CD14-positive monocyte (primary cell): ENCODE data around the gene GSTA4. TPM values are rescaled to one million over a fixed set of nuclear protein-coding genes. Genes with fewer than 3 reads are reported as not detected.
"Not testable (repeated sequence)": the region's sequence is repeated elsewhere in the genome, so short reads cannot be mapped to it uniquely, and the experiment has no call there.

Source experiments
- DNase-seq, 3 donors: peaks; one replicate each; pipeline ENCODE4 v3.0.0-alpha.2; 2011 to 2022
- H2AFZ ChIP-seq: 2 replicates; pipeline ENCODE4 v1.6.0; 2012; ENCODE audit warnings: mild to moderate bottlenecking, low read depth, low read length, inconsistent platforms; ENCODE audit not compliant: insufficient read depth, poor library complexity, severe bottlenecking
- H3K27ac ChIP-seq, 2 donors: 1 replicate in 1 of 2; 2 replicates in 1 of 2; pipeline ENCODE4 v1.5.1; 2012 to 2013; ENCODE audit warnings: low read length in 2 of 2, control low read depth in 1 of 2, inconsistent platforms in 1 of 2, low read depth in 1 of 2, mild to moderate bottlenecking in 1 of 2
- H3K27me3 ChIP-seq, 2 donors: one replicate each; pipeline versions ENCODE4 v1.6.0 to v1.6.1; 2011 to 2013; ENCODE audit warnings: low read length in 2 of 2; ENCODE audit not compliant: control insufficient read depth in 2 of 2, insufficient read depth in 2 of 2
- H3K36me3 ChIP-seq, 2 donors: replicated peaks in 1 of 2; 1 replicate in 1 of 2; 2 replicates in 1 of 2; pipeline versions ENCODE4 v1.5.1 to v1.6.1; 2012 to 2013; ENCODE audit warnings: low read length in 2 of 2, control low read depth in 1 of 2, inconsistent platforms in 1 of 2, mild to moderate bottlenecking in 1 of 2; ENCODE audit not compliant: insufficient read depth in 2 of 2, control insufficient read depth in 1 of 2
- H3K4me1 ChIP-seq, 2 donors: 1 replicate in 1 of 2; 2 replicates in 1 of 2; pipeline versions ENCODE4 v1.5.1 to v1.6.1; 2012 to 2013; ENCODE audit warnings: low read length in 2 of 2, control low read depth in 1 of 2, inconsistent platforms in 1 of 2, mild to moderate bottlenecking in 1 of 2, moderate library complexity in 1 of 2; ENCODE audit not compliant: insufficient read depth in 2 of 2, control insufficient read depth in 1 of 2
- H3K4me2 ChIP-seq: replicated peaks from 2 replicates; pipeline ENCODE3; 2012; ENCODE audit warnings: low read length, moderate library complexity, mild to moderate bottlenecking; ENCODE audit not compliant: poor library complexity, severe bottlenecking; ENCODE audit errors: extremely low read depth
- H3K4me3 ChIP-seq, 3 experiments: fragments of 200-600 bp in 1 of 3; sonication (generic) in 1 of 3; replicated peaks in 1 of 3; 1 replicate in 2 of 3; 2 replicates in 1 of 3; pipeline ENCODE4 v1.5.1; 2011 to 2013; ENCODE audit warnings: low read length in 3 of 3, mild to moderate bottlenecking in 3 of 3, control low read depth in 2 of 3, low read depth in 2 of 3, inconsistent platforms in 1 of 3, moderate library complexity in 1 of 3
- H3K79me2 ChIP-seq: 2 replicates; pipeline ENCODE4 v1.6.0; 2012; ENCODE audit warnings: mild to moderate bottlenecking, control low read depth, inconsistent platforms, low read length, moderate library complexity; ENCODE audit not compliant: insufficient read depth
- H3K9ac ChIP-seq: 2 replicates; pipeline ENCODE4 v1.6.0; 2017; ENCODE audit warnings: low read length, mild to moderate bottlenecking; ENCODE audit not compliant: insufficient read depth, poor library complexity, severe bottlenecking
- H3K9me3 ChIP-seq, 2 donors: replicated peaks in 1 of 2; 1 replicate in 1 of 2; 2 replicates in 1 of 2; pipeline versions ENCODE4 v1.5.1 to v1.6.1; 2012 to 2013; ENCODE audit warnings: low read length in 2 of 2, control low read depth in 1 of 2; ENCODE audit not compliant: control insufficient read depth in 1 of 2, insufficient read depth in 1 of 2
- H4K20me1 ChIP-seq: 2 replicates; pipeline ENCODE4 v1.6.0; 2012; ENCODE audit warnings: mild to moderate bottlenecking, low read length, control low read depth, moderate library complexity; ENCODE audit not compliant: insufficient read depth
- H3K27ac Mint-ChIP-seq, 7 donors: one replicate each; pipeline ENCODE4 v1.8.0; 2020; ENCODE audit warnings: mild to moderate bottlenecking in 7 of 7, mixed read lengths in 7 of 7, moderate library complexity in 6 of 7, inconsistent platforms in 2 of 7
- H3K27me3 Mint-ChIP-seq, 3 donors: one replicate each; pipeline ENCODE4 v1.8.0; 2021 to 2022; ENCODE audit warnings: low read depth in 3 of 3, mild to moderate bottlenecking in 3 of 3, mixed read lengths in 3 of 3, moderate library complexity in 3 of 3, inconsistent platforms in 1 of 3
- H3K36me3 Mint-ChIP-seq, 2 donors: one replicate each; pipeline ENCODE4 v1.8.0; 2020; ENCODE audit warnings: mixed read lengths in 2 of 2, inconsistent platforms in 1 of 2, mild to moderate bottlenecking in 1 of 2
- H3K4me1 Mint-ChIP-seq: one replicate; pipeline ENCODE4 v1.8.0; 2020; ENCODE audit warnings: mild to moderate bottlenecking, mixed read lengths
- H3K4me3 Mint-ChIP-seq, 2 donors: one replicate each; pipeline ENCODE4 v1.8.0; 2020; ENCODE audit warnings: mild to moderate bottlenecking in 2 of 2, mixed read lengths in 2 of 2, moderate library complexity in 1 of 2
- H3K9me3 Mint-ChIP-seq, 7 donors: one replicate each; pipeline ENCODE4 v1.8.0; 2020 to 2022; ENCODE audit warnings: mixed read lengths in 7 of 7, mild to moderate bottlenecking in 6 of 7, moderate library complexity in 6 of 7, inconsistent platforms in 2 of 7
- WGBS: methylation state at CpG from one replicate; pipeline ENCODE4 v1.1.5; 2013; ENCODE audit warnings: missing lambda C conversion rate; ENCODE audit not compliant: insufficient coverage; 5-methylcytosine and 5-hydroxymethylcytosine counted together
- intact Hi-C, 2 donors: fragments of 100-400 bp; cut with micrococcal nuclease; formaldehyde crosslinking; loops; one replicate each; pipeline versions ENCODE4 v1.15.0 to v1.15.1; 2023
- polyA minus RNA-seq: library from RNA; depleted of rRNA, polyadenylated mRNA; stranded (reverse); fragments of >200 nt; gene quantifications from 2 replicates; pipeline ENCODE4 v1.2.3, GENCODE V29; 2012
- polyA plus RNA-seq, 3 donors: library from polyadenylated mRNA; depleted of rRNA in 1 of 3; unstranded in 2 of 3; stranded (reverse) in 1 of 3; fragments of 300-500 nt in 2 of 3; fragments of >200 nt in 1 of 3; fragmentation: Illumina TruSeq in 2 of 3; gene quantifications; 1 replicate in 2 of 3; 2 replicates in 1 of 3; pipeline ENCODE4 v1.2.3, GENCODE V29; 2012 to 2021
- total RNA-seq, 12 experiments: library from RNA in 1 of 12; stranded (reverse) in 1 of 12; fragments of 120-200 nt in 1 of 12; gene quantifications; one replicate each; pipeline ENCODE4 v1.2.4 and lab custom pipeline; 2013 to 2026; ENCODE audit warnings: mixed read lengths in 6 of 12, inconsistent platforms in 1 of 12
- TF ChIP-seq, protein P1 (sequence below): fragments of 200-600 bp; IDR thresholded peaks from one replicate; pipeline ENCODE4 v1.8.0; 2022; ENCODE audit warnings: antibody characterized with exemption, mild to moderate bottlenecking

GSTA4 gene, protein sequence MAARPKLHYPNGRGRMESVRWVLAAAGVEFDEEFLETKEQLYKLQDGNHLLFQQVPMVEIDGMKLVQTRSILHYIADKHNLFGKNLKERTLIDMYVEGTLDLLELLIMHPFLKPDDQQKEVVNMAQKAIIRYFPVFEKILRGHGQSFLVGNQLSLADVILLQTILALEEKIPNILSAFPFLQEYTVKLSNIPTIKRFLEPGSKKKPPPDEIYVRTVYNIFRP
- total RNA-seq (2013): 5.1 TPM
- polyA plus RNA-seq: under 1 TPM; 0.34 to 0.41 (median 0.36) TPM
- not detected in 2 replicates for polyA minus RNA-seq
- total RNA-seq (lab: John Stamatoyannopoulos, UW): 0.28 to 4.2 (median 0.50) reads per million in 11 experiments

DNA sequence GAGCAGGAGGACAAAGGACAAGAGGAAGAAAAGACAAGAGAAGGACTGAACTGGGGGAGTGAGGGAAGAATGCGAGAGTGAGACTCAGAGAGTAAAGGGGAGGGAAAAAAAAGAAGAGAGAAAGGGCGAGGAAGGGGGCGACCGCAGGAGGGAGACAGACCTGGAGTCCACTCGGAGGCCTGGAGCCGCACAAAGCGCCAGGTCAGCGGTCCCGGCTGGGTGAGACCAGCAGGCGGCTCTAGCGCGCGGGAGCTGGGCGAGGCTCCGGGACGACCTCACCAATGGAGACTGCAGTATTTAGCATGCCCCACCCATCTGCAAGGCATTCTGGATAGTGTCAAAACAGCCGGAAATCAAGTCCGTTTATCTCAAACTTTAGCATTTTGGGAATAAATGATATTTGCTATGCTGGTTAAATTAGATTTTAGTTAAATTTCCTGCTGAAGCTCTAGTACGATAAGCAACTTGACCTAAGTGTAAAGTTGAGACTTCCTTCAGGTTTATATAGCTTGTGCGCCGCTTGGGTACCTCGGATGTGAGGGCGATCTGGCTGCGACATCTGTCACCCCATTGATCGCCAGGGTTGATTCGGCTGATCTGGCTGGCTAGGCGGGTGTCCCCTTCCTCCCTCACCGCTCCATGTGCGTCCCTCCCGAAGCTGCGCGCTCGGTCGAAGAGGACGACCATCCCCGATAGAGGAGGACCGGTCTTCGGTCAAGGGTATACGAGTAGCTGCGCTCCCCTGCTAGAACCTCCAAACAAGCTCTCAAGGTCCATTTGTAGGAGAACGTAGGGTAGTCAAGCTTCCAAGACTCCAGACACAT, at the start of gene GSTA4:
GSTA4 (minus strand) TSS at position 196 of the 824 bp plus-strand sequence. CDS start 1,041 bp downstream, outside the sequence.
- Histone ChIP-seq H3K9ac (peak within 1 kb of the TSS; percentile 77), H3K27ac (peak within 1 kb of the TSS; percentile 90 to 97), H3K27me3 (peaks cover 0 to 14% of the 10 kb centered on the region in 2 donors), H2AFZ (peak within 1 kb of the TSS; percentile 97), H3K4me2 (peak within 1 kb of the TSS; percentile 94), H3K4me3 (peak within 1 kb of the TSS; percentile 55 to 83 (median 78)), H3K4me1 (peaks cover 22 to 25% of the 10 kb centered on the region in 2 donors)
- not testable (repeated sequence) for H3K79me2 ChIP-seq, H3K9me3 Mint-ChIP-seq, H4K20me1 ChIP-seq, H3K9me3 ChIP-seq, H3K36me3 Mint-ChIP-seq, H3K36me3 ChIP-seq
- TF ChIP-seq, protein P1, sequence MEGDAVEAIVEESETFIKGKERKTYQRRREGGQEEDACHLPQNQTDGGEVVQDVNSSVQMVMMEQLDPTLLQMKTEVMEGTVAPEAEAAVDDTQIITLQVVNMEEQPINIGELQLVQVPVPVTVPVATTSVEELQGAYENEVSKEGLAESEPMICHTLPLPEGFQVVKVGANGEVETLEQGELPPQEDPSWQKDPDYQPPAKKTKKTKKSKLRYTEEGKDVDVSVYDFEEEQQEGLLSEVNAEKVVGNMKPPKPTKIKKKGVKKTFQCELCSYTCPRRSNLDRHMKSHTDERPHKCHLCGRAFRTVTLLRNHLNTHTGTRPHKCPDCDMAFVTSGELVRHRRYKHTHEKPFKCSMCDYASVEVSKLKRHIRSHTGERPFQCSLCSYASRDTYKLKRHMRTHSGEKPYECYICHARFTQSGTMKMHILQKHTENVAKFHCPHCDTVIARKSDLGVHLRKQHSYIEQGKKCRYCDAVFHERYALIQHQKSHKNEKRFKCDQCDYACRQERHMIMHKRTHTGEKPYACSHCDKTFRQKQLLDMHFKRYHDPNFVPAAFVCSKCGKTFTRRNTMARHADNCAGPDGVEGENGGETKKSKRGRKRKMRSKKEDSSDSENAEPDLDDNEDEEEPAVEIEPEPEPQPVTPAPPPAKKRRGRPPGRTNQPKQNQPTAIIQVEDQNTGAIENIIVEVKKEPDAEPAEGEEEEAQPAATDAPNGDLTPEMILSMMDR: peak; percentile 66
- Mint-ChIP-seq H3K27ac (peak within 1 kb of the TSS; percentile 94 to 98 (median 97)), H3K4me1 (peaks cover 39% of the 10 kb centered on the region), H3K4me3 (peak within 1 kb of the TSS; percentile 93 to 100), H3K27me3 (peaks cover 21 to 24% (median 23%) of the 10 kb centered on the region in 3 donors)
- DNase-seq: peak; percentile 94 to 96 (median 96)
- WGBS: 0% methylated on average over 19 of the region's 41 CpGs
- intact Hi-C loops: loop anchor here (2.0 to 5.0 kb wide), 2 partner anchors 68 to 573 kb away; partner anchors contain the start of gene EFHC1 (in 1 of the 2)

DNA sequence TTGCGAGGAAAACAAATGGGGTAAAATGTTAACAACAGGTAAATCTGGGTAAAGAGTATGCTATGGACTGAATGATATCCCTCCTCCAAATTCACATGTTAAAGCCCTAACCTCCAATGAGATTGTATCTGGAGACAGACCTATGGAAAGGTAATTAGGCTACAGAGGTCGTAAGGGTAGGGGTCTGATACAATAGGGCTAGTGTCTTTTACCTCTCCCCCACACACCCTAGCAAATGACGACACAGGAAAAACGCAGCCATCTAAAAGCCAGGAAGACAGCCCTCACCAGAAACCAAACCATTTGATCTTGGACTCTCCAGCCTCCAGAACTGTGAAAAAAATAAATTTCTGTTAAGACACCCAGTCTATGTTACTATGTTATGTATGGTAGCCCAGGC, 49.5 kb upstream of the GSTA4 start:
- Mint-ChIP-seq H3K27me3 (peaks cover 2 to 6% (median 3%) of the 10 kb centered on the region in 3 donors), H3K4me1 (peaks cover 16% of the 10 kb centered on the region), H3K36me3 (peaks cover 31 to 33% of the 10 kb centered on the region in 2 donors), H3K27ac (no peak overlapping the region), H3K9me3 (peaks cover 0 to 2% (median 0%) of the 10 kb centered on the region in 7 donors), H3K4me3 (no peak overlapping the region)
- DNase-seq: no peak
- intact Hi-C loops: no loop called here
- TF ChIP-seq, protein P1: no peak
- Histone ChIP-seq H3K36me3 (peaks cover 17 to 22% of the 10 kb centered on the region in 2 donors), H3K9ac (no peak overlapping the region), H3K9me3 (no peaks in the 10 kb centered on the region), H3K27me3 (no peaks in the 10 kb centered on the region), H3K79me2 (no peaks in the 10 kb centered on the region), H3K4me1 (peaks cover 9 to 11% of the 10 kb centered on the region in 2 donors), H4K20me1 (peaks cover 20% of the 10 kb centered on the region), H3K4me3 (no peak overlapping the region), H3K4me2 (no peak overlapping the region), H2AFZ (no peak overlapping the region), H3K27ac (no peak overlapping the region)
- WGBS: no CpG with 5 or more reads among the region's 4 CpGs
